H9 (cell line): ENCODE data around the gene BASP1. TPM values are rescaled to one million over a fixed set of nuclear protein-coding genes. Genes with fewer than 3 reads are reported as not detected.

ENCODE experiments used
- DNase-seq: peaks from one replicate; pipeline ENCODE4 v3.0.0-alpha.2; 2017
- H2AFZ ChIP-seq: one replicate; pipeline ENCODE4 v1.6.1; 2013; ENCODE audit warnings: mild to moderate bottlenecking, low read length, control low read depth, moderate library complexity
- H2AK5ac ChIP-seq: 2 replicates; pipeline ENCODE4 v1.6.1; 2013; ENCODE audit warnings: low read length, control low read depth, mixed read lengths; ENCODE audit not compliant: insufficient read length
- H2BK120ac ChIP-seq: one replicate; pipeline ENCODE4 v1.6.1; 2013; ENCODE audit warnings: low read depth, mild to moderate bottlenecking, low read length, control low read depth, inconsistent platforms; ENCODE audit not compliant: poor library complexity, severe bottlenecking
- H2BK12ac ChIP-seq: 2 replicates; pipeline ENCODE4 v1.6.1; 2013; ENCODE audit warnings: low read length, control low read depth, mixed read lengths, low read depth; ENCODE audit not compliant: insufficient read length
- H2BK15ac ChIP-seq: 2 replicates; pipeline ENCODE4 v1.6.1; 2013; ENCODE audit warnings: low read depth, low read length, control low read depth
- H2BK20ac ChIP-seq: one replicate; pipeline ENCODE4 v1.6.1; 2013; ENCODE audit warnings: low read depth, mild to moderate bottlenecking, low read length, control low read depth, inconsistent platforms; ENCODE audit not compliant: poor library complexity, severe bottlenecking
- H2BK5ac ChIP-seq: 2 replicates; pipeline ENCODE4 v1.6.1; 2013; ENCODE audit warnings: low read length, control low read depth, mixed read lengths; ENCODE audit not compliant: insufficient read length
- H3K14ac ChIP-seq: 2 replicates; pipeline ENCODE4 v1.6.1; 2013; ENCODE audit warnings: low read length, control low read depth; ENCODE audit not compliant: insufficient read depth
- H3K18ac ChIP-seq: 2 replicates; pipeline ENCODE4 v1.6.1; 2013; ENCODE audit warnings: low read depth, mild to moderate bottlenecking, mixed read lengths, low read length, control low read depth; ENCODE audit not compliant: insufficient read length
- H3K23ac ChIP-seq: 2 replicates; pipeline ENCODE4 v1.6.1; 2013; ENCODE audit warnings: low read length, control low read depth, mixed read lengths, low read depth; ENCODE audit not compliant: insufficient read length
- H3K23me2 ChIP-seq: 2 replicates; pipeline ENCODE4 v1.6.1; 2013; ENCODE audit warnings: low read depth, mild to moderate bottlenecking, mixed read lengths, low read length, control low read depth; ENCODE audit not compliant: insufficient read length, poor library complexity, severe bottlenecking
- H3K27ac ChIP-seq: 2 replicates; pipeline ENCODE4 v1.5.1; 2013; ENCODE audit warnings: low read length, control low read depth, mixed read lengths, low read depth; ENCODE audit not compliant: insufficient read length
- H3K27me3 ChIP-seq: 2 replicates; pipeline ENCODE4 v1.6.1; 2013; ENCODE audit warnings: low read length, control low read depth, inconsistent platforms; ENCODE audit not compliant: insufficient read depth
- H3K4ac ChIP-seq: 2 replicates; pipeline ENCODE4 v1.6.1; 2013; ENCODE audit warnings: low read depth, mild to moderate bottlenecking, control low read depth, inconsistent platforms, low read length, moderate library complexity
- H3K4me1 ChIP-seq: 2 replicates; pipeline ENCODE4 v1.6.1; 2013; ENCODE audit warnings: low read length, control low read depth, inconsistent platforms; ENCODE audit not compliant: insufficient read depth
- H3K4me2 ChIP-seq: 2 replicates; pipeline ENCODE4 v1.6.1; 2013; ENCODE audit warnings: low read length, control low read depth, mixed read lengths; ENCODE audit not compliant: insufficient read length, insufficient read depth
- H3K56ac ChIP-seq: 2 replicates; pipeline ENCODE4 v1.6.1; 2013; ENCODE audit warnings: low read depth, mild to moderate bottlenecking, mixed read lengths, low read length, control low read depth; ENCODE audit not compliant: insufficient read length
- H3K79me1 ChIP-seq: 2 replicates; pipeline ENCODE4 v1.6.1; 2013; ENCODE audit warnings: low read depth, mild to moderate bottlenecking, moderate library complexity, low read length, control low read depth, inconsistent platforms; ENCODE audit not compliant: insufficient read depth, poor library complexity, severe bottlenecking
- H3K79me2 ChIP-seq: 2 replicates; pipeline ENCODE4 v1.6.1; 2013; ENCODE audit warnings: low read length, control low read depth, inconsistent platforms; ENCODE audit not compliant: insufficient read depth
- H3K9ac ChIP-seq: 2 replicates; pipeline ENCODE4 v1.6.1; 2013; ENCODE audit warnings: low read length, control low read depth, mixed read lengths; ENCODE audit not compliant: insufficient read length; ENCODE audit errors: extremely low read depth
- H3K9me3 ChIP-seq: one replicate; pipeline ENCODE4 v1.6.1; 2013; ENCODE audit warnings: low read depth, low read length, inconsistent platforms; ENCODE audit not compliant: control insufficient read depth
- H3T11ph ChIP-seq: one replicate; pipeline ENCODE4 v1.6.1; 2013; ENCODE audit warnings: mild to moderate bottlenecking, low read length, control low read depth, inconsistent platforms
- H4K20me1 ChIP-seq: one replicate; pipeline ENCODE4 v1.6.1; 2013; ENCODE audit not compliant: control insufficient read depth, insufficient read length, insufficient read depth
- H4K5ac ChIP-seq: 2 replicates; pipeline ENCODE4 v1.6.1; 2013; ENCODE audit warnings: low read depth, mild to moderate bottlenecking, mixed read lengths, low read length, control low read depth; ENCODE audit not compliant: insufficient read length
- H4K8ac ChIP-seq: replicated peaks from 2 replicates; pipeline ENCODE4 v1.6.1; 2013; ENCODE audit warnings: low read length, control low read depth, mixed read lengths, low read depth; ENCODE audit not compliant: insufficient read length
- H4K91ac ChIP-seq: 2 replicates; pipeline ENCODE4 v1.6.1; 2013; ENCODE audit warnings: low read depth, mild to moderate bottlenecking, moderate library complexity, mixed read lengths, low read length, control low read depth; ENCODE audit not compliant: insufficient read length
- H3K27ac Mint-ChIP-seq, 3 experiments: 2 replicates in 2 of 3; 3 replicates in 1 of 3; pipeline ENCODE4 v1.8.0; 2020 to 2021; ENCODE audit warnings: mixed read lengths in 3 of 3, mild to moderate bottlenecking in 1 of 3, moderate library complexity in 1 of 3
- H3K27me3 Mint-ChIP-seq: 2 replicates; pipeline ENCODE4 v1.8.0; 2021; ENCODE audit warnings: low read depth, mild to moderate bottlenecking, moderate library complexity, mixed read lengths
- H3K36me3 Mint-ChIP-seq, 3 experiments: 2 replicates in 2 of 3; 3 replicates in 1 of 3; pipeline ENCODE4 v1.8.0; 2020 to 2021; ENCODE audit warnings: low read depth in 3 of 3, mixed read lengths in 3 of 3; ENCODE audit not compliant: insufficient read depth in 1 of 3
- H3K4me1 Mint-ChIP-seq, 2 experiments: 2 replicates each; pipeline ENCODE4 v1.8.0; 2020; ENCODE audit warnings: mixed read lengths in 2 of 2
- H3K4me3 Mint-ChIP-seq, 2 experiments: 2 replicates in 1 of 2; 3 replicates in 1 of 2; pipeline ENCODE4 v1.8.0; 2020 to 2021; ENCODE audit warnings: mild to moderate bottlenecking in 2 of 2, mixed read lengths in 2 of 2, moderate library complexity in 1 of 2
- H3K9me3 Mint-ChIP-seq, 2 experiments: 2 replicates in 1 of 2; 3 replicates in 1 of 2; pipeline ENCODE4 v1.8.0; 2020; ENCODE audit warnings: mild to moderate bottlenecking in 2 of 2, mixed read lengths in 2 of 2, moderate library complexity in 1 of 2
- WGBS: extraction: QIAGEN DNeasy Blood & Tissue Kit; methylation state at CpG from one replicate; pipeline ENCODE4 v1.1.7; 2013; ENCODE audit warnings: missing lambda C conversion rate, low lambda C conversion rate, mixed read lengths; ENCODE audit not compliant: insufficient read length; ENCODE audit errors: extremely low coverage; 5-methylcytosine and 5-hydroxymethylcytosine counted together
- total RNA-seq: library from RNA; stranded (reverse); gene quantifications from 2 replicates; pipeline ENCODE4 v1.2.1, GENCODE V29; 2021
- TF ChIP-seq, protein P1 (sequence below): fragments of 200-600 bp; sonication (generic); conservative IDR thresholded peaks from 3 replicates; pipeline ENCODE4 v1.8.0; 2021; ENCODE audit warnings: antibody characterized with exemption, mild to moderate bottlenecking

The BASP1 gene
- total RNA-seq, 1 experiment from 2014 or later: 180 TPM

- Mint-ChIP-seq H3K4me1 (peaks cover 16 to 19% of the 10 kb centered on the region in 2 experiments), H3K27ac (no peak overlapping the region), H3K27me3 (no peaks in the 10 kb centered on the region), H3K36me3 (peaks cover 2 to 13% (median 6%) of the 10 kb centered on the region in 3 experiments; a peak in 5 of 7 replicates), H3K4me3 (no peak overlapping the region), H3K9me3 (peaks cover 2 to 8% of the 10 kb centered on the region in 2 experiments; a peak in 3 of 5 replicates)
- Histone ChIP-seq H4K91ac (no peak overlapping the region), H4K5ac (no peak overlapping the region), H3K4me2 (no peak overlapping the region), H2BK12ac (no peak overlapping the region), H3K14ac (no peak overlapping the region), H2BK20ac (no peak overlapping the region), H2AFZ (no peak overlapping the region), H3K79me2 (no peaks in the 10 kb centered on the region), H4K20me1 (no peaks in the 10 kb centered on the region), H3K18ac (no peak overlapping the region), H2AK5ac (no peak overlapping the region), H2BK5ac (no peak overlapping the region), H3T11ph (no peak overlapping the region), H3K9me3 (no peaks in the 10 kb centered on the region), H3K9ac (no peak overlapping the region), H3K56ac (no peak overlapping the region), H4K8ac (no peak overlapping the region), H3K4me1 (peaks cover 1% of the 10 kb centered on the region; the same call in 1 of the 2 replicates), H3K4ac (no peak overlapping the region), H3K27ac (no peak overlapping the region), H2BK120ac (no peak overlapping the region), H3K23ac (no peak overlapping the region), H3K27me3 (no peaks in the 10 kb centered on the region), H3K23me2 (no peaks in the 10 kb centered on the region), H2BK15ac (no peak overlapping the region), H3K79me1 (no peaks in the 10 kb centered on the region)
- TF ChIP-seq, protein P1, sequence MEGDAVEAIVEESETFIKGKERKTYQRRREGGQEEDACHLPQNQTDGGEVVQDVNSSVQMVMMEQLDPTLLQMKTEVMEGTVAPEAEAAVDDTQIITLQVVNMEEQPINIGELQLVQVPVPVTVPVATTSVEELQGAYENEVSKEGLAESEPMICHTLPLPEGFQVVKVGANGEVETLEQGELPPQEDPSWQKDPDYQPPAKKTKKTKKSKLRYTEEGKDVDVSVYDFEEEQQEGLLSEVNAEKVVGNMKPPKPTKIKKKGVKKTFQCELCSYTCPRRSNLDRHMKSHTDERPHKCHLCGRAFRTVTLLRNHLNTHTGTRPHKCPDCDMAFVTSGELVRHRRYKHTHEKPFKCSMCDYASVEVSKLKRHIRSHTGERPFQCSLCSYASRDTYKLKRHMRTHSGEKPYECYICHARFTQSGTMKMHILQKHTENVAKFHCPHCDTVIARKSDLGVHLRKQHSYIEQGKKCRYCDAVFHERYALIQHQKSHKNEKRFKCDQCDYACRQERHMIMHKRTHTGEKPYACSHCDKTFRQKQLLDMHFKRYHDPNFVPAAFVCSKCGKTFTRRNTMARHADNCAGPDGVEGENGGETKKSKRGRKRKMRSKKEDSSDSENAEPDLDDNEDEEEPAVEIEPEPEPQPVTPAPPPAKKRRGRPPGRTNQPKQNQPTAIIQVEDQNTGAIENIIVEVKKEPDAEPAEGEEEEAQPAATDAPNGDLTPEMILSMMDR: no peak
- WGBS: no CpG with 5 or more reads among the region's 5 CpGs
- no peak for DNase-seq
These were observed 25.2 kb upstream of the BASP1 start for GRCh38 chr5:17192191-17192590.
